Neural crest cell (in vitro differentiated cells): ENCODE results near the gene CCDC40. TPM values are rescaled to one million over a fixed set of nuclear protein-coding genes. Genes with fewer than 3 reads are reported as not detected.

ENCODE experiments used
- DNase-seq: peaks from one replicate; pipeline ENCODE4 v3.0.0; 2021; ENCODE audit warnings: low read depth, mixed read lengths, low spot score
- H3K27ac Mint-ChIP-seq: one replicate; pipeline ENCODE4 v1.8.0; 2021; ENCODE audit warnings: mild to moderate bottlenecking, mixed read lengths; ENCODE audit not compliant: unreplicated experiment
- H3K27me3 Mint-ChIP-seq: 2 replicates; pipeline ENCODE4 v1.8.0; 2021; ENCODE audit warnings: low read depth, mild to moderate bottlenecking, mixed read lengths
- H3K36me3 Mint-ChIP-seq: 2 replicates; pipeline ENCODE4 v1.8.0; 2021; ENCODE audit warnings: low read depth, mild to moderate bottlenecking, mixed read lengths
- H3K4me1 Mint-ChIP-seq: 2 replicates; pipeline ENCODE4 v1.8.0; 2021; ENCODE audit warnings: mixed read lengths
- H3K4me3 Mint-ChIP-seq: one replicate; pipeline ENCODE4 v1.8.0; 2021; ENCODE audit warnings: mild to moderate bottlenecking, mixed read lengths
- H3K9me3 Mint-ChIP-seq: 2 replicates; pipeline ENCODE4 v1.8.0; 2021; ENCODE audit warnings: mixed read lengths
- CTCF ChIP-seq: fragments of 200-600 bp; sonication (generic); conservative IDR thresholded peaks from 2 replicates; pipeline ENCODE4 v1.5.0; 2021; ENCODE audit warnings: antibody characterized with exemption, mild to moderate bottlenecking
- total RNA-seq: library from RNA; stranded (reverse); gene quantifications from 2 replicates; pipeline ENCODE4 v1.2.1, GENCODE V29; 2021

CCDC40 gene
- total RNA-seq, 1 donor from 2014 or later: 22.7 TPM

GRCh38 chr17:80133626-80133970 lies 97.2 kb downstream of the CCDC40 start:
- Mint-ChIP-seq H3K27me3 (peaks cover 7% of the 10 kb centered on the region), H3K36me3 (peaks cover 16% of the 10 kb centered on the region), H3K27ac (no peak overlapping the region), H3K4me3 (no peak overlapping the region), H3K4me1 (no peaks in the 10 kb centered on the region), H3K9me3 (no peaks in the 10 kb centered on the region)
- TF ChIP-seq CTCF: no peak
- no peak for DNase-seq

- Mint-ChIP-seq H3K9me3 (no peaks in the 10 kb centered on the region), H3K27me3 (no peaks in the 10 kb centered on the region), H3K4me3 (no peak overlapping the region), H3K4me1 (no peaks in the 10 kb centered on the region), H3K27ac (peak overlapping the region; percentile 8), H3K36me3 (peaks cover 35% of the 10 kb centered on the region)
- no peak for DNase-seq
- no peak for TF ChIP-seq CTCF
Observed at GRCh38 chr17:80137131-80137530, 100.7 kb downstream of the CCDC40 start.

- Mint-ChIP-seq H3K4me1 (no peaks in the 10 kb centered on the region), H3K36me3 (peaks cover 31% of the 10 kb centered on the region), H3K27me3 (no peaks in the 10 kb centered on the region), H3K4me3 (no peak overlapping the region), H3K27ac (no peak overlapping the region), H3K9me3 (no peaks in the 10 kb centered on the region)
- TF ChIP-seq CTCF: no peak
- DNase-seq: no peak
Observed at GRCh38 chr17:80138856-80139426, 102.5 kb downstream of the CCDC40 start.

- Mint-ChIP-seq H3K36me3 (peaks cover 31% of the 10 kb centered on the region), H3K4me1 (peaks cover 20% of the 10 kb centered on the region), H3K27me3 (no peaks in the 10 kb centered on the region), H3K4me3 (peak overlapping the region; percentile 44), H3K27ac (no peak overlapping the region), H3K9me3 (no peaks in the 10 kb centered on the region)
- DNase-seq: no peak
- TF ChIP-seq CTCF: no peak
Observed at GRCh38 chr17:80141463-80142165, 105.2 kb downstream of the CCDC40 start.

- H3K27ac Mint-ChIP-seq: no peak overlapping the region
- H3K27me3 Mint-ChIP-seq: no peaks in the 10 kb centered on the region
- H3K36me3 Mint-ChIP-seq: peaks cover 25% of the 10 kb centered on the region
- TF ChIP-seq CTCF: no peak
- no peak overlapping the region for H3K4me3 Mint-ChIP-seq
- peaks cover 29% of the 10 kb centered on the region for H3K4me1 Mint-ChIP-seq
- no peaks in the 10 kb centered on the region for H3K9me3 Mint-ChIP-seq
- DNase-seq: no peak
Observed at GRCh38 chr17:80142929-80143328, 106.5 kb downstream of the CCDC40 start.
